NCI-H2196 (cell line): Measurements from ENCODE around the gene PCBP4.

Experiments
- DNase-seq: peaks from one replicate; lab custom pipeline; 2025; ENCODE audit not compliant: unreplicated experiment; lab: John Stamatoyannopoulos, UW

The PCBP4 gene

DNA sequence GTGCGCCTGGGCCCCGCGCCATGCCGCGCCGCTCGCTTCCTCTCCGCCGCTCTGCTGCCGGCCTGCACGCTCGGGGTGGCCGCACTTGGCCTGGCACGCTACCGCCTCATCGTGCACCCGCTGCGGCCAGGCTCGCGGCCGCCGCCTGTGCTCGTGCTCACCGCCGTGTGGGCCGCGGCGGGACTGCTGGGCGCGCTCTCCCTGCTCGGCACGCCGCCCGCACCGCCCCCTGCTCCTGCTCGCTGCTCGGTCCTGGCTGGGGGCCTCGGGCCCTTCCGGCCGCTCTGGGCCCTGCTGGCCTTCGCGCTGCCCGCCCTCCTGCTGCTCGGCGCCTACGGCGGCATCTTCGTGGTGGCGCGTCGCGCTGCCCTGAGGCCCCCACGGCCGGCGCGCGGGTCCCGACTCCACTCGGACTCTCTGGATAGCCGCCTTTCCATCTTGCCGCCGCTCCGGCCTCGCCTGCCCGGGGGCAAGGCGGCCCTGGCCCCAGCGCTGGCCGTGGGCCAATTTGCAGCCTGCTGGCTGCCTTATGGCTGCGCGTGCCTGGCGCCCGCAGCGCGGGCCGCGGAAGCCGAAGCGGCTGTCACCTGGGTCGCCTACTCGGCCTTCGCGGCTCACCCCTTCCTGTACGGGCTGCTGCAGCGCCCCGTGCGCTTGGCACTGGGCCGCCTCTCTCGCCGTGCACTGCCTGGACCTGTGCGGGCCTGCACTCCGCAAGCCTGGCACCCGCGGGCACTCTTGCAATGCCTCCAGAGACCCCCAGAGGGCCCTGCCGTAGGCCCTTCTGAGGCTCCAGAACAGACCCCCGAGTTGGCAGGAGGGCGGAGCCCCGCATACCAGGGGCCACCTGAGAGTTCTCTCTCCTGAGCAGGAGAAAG lies 11.1 kb downstream of the PCBP4 start:
- no peak for DNase-seq

GRCh38 chr3:51955175-51955892 lies 11.9 kb downstream of the PCBP4 start, which contains the start of gene GPR62:
GPR62 (plus strand) TSS chr3:51955381; CDS start chr3:51955653, 272 bp downstream.
- DNase-seq = no peak

DNA sequence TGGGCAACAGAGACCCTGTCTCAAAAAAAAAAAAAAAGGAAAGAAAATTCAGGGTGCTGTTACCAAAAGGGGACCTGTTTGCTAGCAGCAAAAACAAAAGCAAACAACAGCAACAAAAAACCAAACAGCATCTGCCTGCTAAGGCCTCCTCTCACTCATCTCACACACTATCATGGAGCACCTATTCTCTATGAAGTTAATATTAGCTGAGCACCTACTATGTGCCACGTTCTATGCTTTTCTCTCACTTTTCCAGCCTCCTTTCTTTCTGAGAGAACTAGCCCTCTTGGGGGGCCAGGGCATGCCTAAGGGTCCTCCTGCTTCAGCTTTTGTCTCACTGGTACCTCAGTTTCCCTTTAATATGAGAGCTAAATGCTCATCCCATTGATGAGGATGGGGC lies 12.5 kb downstream of the PCBP4 start:
- no peak for DNase-seq

GRCh38 chr3:51954105-51954504 lies 13.1 kb downstream of the PCBP4 start:
- DNase-seq = no peak

GRCh38 chr3:51953445-51953844 lies 13.8 kb downstream of the PCBP4 start:
- no peak for DNase-seq

DNA sequence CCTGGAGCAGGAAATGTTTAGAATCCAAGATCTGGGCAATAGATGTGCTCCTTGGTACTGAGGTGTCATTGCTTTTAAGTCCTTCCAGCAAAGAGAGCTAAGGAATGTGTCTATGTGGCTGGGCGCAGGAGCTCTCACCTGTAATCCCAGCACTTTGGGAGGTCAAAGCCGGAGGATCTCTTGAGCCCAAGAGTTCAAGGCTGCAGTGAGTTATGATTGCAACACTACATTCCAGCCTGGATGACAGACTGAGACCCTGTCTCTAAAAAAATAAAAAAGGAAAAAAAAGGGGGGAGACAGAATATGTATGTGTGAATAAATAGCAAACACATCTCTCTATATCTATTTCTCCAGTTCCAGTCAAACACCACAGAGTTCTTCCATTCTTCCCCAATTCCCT lies 16.4 kb downstream of the PCBP4 start:
- no peak for DNase-seq

GRCh38 chr3:51949121-51949520 lies 18.1 kb downstream of the PCBP4 start:
- no peak for DNase-seq

DNA sequence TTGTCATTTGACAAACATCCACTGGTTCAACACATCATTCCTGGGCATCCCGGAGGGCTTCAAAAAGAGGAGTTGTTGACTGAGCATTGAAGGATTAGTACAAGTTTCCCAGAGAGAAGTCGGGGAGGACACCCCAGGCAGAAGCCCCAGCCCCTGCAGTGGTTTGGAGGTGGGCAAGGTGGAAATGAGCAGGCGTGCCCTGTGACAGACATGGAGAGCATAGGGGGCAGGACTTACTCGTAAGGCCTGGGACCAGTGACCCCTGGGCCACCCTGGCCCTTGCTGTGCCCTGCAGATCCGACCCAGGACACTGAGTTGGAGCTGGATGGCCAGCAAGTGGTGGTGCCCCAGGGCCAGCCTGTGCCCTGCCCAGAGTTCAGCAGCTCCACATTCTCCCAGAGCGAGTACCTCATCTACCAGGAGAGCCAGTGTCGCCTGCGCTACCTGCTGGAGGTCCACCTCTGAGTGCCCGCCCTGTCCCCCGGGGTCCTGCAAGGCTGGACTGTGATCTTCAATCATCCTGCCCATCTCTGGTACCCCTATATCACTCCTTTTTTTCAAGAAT lies 19.2 kb downstream of the PCBP4 start:
- DNase-seq = no peak

GRCh38 chr3:51947215-51947900 lies 19.9 kb downstream of the PCBP4 start:
- DNase-seq = no peak

DNA sequence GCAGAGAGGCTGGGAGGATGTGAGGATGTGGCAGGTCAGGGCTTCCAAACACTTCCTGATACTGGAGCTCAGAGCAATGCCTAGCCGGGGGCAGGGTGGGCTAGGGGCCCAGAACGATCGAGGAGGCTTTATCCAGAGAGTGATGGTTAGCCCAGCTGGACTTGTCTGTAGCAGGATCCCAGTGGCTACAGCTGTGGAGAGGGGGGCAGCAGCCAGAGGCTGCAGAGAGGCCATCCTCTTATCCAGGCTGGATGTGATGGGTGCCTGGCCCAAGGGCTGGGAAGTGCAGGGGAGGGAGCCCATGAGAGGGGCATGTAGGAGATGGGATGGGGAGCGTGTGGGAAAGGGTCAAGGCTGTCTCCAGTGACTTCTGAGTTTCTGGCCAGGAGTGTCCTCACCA lies 20.5 kb downstream of the PCBP4 start:
- no peak for DNase-seq

GRCh38 chr3:51945926-51946705 lies 21.1 kb downstream of the PCBP4 start:
- no peak for DNase-seq

- DNase-seq = no peak
Observed at GRCh38 chr3:51945031-51945840, 22.0 kb downstream of the PCBP4 start.

DNA sequence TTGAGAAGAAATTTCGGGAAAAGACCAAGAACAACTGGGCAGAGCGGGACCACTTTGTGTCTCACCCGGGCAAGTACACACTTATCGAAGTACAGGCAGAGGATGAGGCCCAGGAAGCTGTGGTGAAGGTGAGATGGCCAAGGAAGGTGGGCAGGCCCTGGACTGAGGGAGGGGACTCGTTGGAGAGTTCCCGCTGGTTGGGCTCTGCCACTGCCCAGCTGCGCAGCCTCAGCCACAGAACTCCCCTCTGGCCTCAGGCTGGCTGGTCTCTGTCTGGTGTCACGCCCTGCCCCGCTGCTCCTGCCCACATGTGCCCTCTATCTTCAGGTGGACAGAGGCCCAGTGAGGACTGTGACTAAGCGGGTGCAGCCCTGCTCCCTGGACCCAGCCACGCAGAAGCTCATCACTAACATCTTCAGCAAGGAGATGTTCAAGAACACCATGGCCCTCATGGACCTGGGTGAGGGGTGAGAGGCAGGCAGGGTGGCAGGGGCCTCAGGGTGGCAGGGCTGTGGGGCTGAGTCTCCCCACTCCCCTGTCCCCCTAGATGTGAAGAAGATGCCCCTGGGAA lies 22.7 kb downstream of the PCBP4 start:
- no peak for DNase-seq

DNA sequence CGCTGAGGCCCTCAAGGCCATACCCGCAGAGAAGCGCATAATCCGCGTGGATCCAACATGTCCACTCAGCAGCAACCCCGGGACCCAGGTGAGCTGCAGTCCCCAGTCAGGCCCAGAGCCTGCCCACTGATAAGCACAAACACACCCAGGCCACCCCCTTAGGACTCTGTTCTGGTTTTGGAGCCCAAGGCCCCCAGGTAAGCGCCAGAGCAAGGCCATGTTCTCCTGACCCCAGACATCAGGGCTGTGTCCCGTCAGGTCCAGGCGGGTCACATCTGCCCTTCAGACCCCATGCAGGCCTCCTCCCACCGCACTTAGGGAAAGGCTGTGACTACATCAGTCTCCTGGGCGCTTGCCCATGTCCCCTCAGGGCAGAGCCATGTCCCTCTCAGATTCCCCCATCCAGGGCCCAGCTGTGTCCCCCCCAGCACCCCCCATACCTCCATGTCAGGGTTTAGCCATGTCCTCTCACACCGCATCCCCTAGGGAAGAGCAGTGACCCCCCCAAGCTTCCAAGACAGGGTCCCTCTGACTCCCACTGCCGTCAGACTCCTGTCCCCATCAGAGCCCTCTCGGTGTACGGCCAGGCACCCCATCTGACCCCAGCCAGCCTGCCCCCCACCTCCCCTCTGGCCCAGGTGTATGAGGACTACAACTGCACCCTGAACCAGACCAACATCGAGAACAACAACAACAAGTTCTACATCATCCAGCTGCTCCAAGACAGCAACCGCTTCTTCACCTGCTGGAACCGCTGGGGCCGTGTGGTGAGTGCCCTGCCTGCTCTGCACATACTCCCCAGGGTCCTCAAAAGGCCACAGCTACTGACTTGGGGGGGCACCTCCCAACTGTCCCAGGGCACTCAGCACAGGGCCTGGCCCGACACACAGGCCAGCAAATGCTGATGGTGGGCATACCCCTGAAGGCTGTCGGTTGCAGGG lies 23.5 kb downstream of the PCBP4 start:
- no peak for DNase-seq

DNA sequence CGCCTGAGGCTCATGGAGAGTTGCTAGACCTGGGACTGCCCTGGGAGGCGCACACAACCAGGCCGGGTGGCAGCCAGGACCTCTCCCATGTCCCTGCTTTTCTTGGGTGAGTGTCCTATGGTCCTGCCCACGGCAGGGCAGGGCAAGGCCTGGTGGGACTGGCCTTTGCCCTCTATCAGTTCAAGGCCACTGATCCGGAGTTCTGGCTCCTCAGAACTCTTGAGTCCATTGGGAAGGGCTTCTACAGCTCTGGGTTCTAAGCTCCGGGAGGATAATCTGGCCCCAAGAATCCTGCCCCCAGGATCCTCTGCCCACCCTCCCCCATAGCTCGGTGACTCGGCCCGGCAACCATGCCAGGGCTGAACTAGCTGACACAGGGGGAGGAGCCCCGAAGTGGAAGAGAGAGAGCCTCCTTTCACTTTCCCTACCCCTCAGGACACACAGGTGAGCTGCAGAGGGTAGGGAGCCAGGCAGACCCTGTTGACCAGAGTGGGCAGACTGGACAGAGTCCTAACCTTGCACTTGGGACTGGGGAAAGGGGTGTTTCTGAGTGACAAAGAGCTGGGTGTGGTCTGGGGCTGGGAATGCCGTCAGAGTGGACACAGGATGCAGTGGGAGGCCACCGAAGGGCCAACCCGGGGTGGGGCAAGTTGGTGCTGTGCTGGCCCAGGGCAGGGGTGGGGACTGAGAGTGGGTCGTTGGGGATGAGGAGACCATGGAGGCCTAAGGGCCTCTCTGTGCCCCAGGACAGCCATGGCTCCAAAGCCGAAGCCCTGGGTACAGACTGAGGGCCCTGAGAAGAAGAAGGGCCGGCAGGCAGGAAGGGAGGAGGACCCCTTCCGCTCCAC lies 24.4 kb downstream of the PCBP4 start:
- DNase-seq = peak; percentile 30

- DNase-seq = peak; percentile 95
Observed at GRCh38 chr3:51941798-51942602, 25.3 kb downstream of the PCBP4 start, which contains the start of the genes PARP3 and RRP9. PARP3 (plus strand) TSS chr3:51942363; CDS start chr3:51943356, 993 bp downstream. RRP9 (minus strand) TSS chr3:51941904; CDS start chr3:51941867, 37 bp downstream.
